Inflammatory macrophage treated with lipopolysaccharide for 1 hour (primary cell): ENCODE results near the gene MCCD1.
"Not testable (repeated sequence)": the region's sequence is repeated elsewhere in the genome, so short reads cannot be mapped to it uniquely, and the experiment has no call there.

ENCODE experiments used
- DNase-seq, 2 donors: peaks; one replicate each; pipeline ENCODE4 v3.0.0-alpha.2; 2020 to 2022

The MCCD1 gene, protein sequence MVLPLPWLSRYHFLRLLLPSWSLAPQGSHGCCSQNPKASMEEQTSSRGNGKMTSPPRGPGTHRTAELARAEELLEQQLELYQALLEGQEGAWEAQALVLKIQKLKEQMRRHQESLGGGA

DNA sequence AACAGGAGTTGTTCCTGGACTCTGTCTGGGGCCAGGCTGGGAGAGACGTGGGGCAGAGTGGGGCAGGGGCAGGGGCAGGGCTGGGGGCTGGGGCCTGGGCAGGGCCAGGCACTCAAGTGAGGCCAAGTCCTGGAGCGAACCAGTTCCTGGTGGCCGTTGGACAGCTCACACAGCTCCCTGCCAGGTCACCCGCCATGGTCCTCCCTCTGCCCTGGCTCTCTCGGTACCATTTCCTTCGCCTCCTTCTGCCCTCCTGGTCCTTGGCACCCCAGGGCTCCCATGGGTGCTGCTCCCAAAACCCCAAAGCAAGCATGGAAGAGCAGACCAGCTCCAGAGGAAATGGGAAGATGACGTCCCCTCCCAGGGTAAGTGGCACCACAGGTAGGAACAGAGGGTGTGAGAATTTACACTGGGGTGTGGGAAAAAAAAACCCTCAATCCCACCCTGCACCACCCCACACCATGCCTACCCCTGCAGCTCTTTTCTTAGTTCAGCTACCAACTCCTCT is at the start of gene MCCD1:
TSS of gene MCCD1 (plus strand) at position 142 of the 508 bp plus-strand sequence. CDS start at position 195, 53 bp downstream.
- no peak for DNase-seq

GRCh38 chr6:31479151-31479932 is 49.4 kb upstream of the MCCD1 start:
- no peak for DNase-seq

GRCh38 chr6:31479933-31480535 is 48.7 kb upstream of the MCCD1 start:
- DNase-seq: no peak

DNA sequence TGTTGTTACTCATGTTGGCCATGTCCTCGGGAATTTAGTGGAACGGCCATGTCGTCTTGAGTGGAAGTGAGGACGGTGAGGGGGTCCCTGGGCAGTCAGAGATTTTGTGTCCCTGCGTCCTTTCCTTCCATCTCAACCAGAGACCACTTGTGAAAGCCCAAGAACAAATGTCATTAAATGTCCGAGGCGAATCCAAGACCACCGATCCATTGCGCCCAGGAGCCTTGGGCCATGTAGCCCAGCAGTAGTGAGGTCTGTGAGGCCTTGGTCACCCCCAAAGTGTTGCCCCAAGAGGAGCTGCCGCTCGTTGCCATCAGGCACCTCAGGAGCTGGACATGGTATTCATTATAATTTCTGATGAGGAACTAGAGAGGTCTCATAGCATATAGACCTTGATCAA is 48.2 kb upstream of the MCCD1 start:
- no peak for DNase-seq

DNA sequence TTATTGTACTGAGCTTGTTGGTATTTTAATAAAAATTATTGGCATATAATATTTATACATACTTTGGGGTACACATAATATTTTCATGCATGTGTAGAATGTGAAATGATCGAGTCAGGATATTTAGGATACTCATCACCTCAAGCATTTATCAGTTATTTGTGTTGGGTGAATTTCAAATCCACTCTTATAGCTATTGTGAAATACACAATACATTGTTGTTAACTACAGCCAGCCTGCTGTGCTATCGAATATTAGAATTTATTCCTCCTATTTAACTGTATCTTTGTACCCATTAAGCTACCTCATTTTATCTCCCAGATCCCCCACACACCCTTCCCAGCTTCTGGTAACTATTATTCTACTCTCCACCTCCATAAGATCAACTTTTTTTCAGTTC is 45.4 kb upstream of the MCCD1 start:
- DNase-seq: no peak

DNA sequence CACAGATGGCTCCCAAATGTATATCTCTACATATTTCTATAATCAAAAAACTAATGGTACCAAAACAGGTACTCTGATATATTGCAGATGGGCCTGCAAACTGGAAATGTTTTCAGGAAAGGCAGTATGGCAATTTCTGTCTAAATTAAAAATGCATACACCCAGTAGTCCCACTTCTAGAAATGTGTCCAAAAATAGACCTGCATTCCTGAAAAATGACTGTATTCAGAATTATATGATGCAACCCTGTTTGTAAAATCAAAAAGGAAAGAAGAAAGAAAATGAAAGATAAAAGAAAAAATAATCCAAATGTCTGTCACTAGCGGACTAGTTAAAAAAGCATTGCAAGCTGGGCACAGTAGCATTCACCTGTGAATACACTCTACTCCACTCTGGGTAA is 43.7 kb upstream of the MCCD1 start:
- DNase-seq: no peak

GRCh38 chr6:31486065-31486837 is 42.5 kb upstream of the MCCD1 start:
- DNase-seq: not testable (repeated sequence)

- not testable (repeated sequence) for DNase-seq
These were observed 41.1 kb upstream of the MCCD1 start for GRCh38 chr6:31487674-31488073.

DNA sequence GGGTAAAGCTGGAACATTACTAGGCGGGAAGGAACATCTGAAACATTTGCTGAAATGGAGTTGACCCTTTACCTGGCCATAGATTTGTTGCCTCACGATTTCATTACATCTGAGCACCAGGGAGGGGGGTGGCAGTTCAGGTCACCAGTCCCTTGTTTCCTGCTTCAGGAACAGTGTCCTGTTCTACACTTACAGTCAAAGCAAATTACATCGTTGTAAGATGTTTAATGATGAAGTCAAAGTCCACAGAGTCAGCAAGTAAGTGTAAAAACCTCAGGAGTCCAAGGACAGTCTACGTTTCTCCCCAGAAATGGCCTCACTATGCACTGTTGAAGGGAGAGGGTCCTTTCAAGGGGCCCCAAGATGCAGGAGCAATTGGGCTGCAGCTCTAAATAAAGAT is 39.7 kb upstream of the MCCD1 start:
- DNase-seq: no peak

DNA sequence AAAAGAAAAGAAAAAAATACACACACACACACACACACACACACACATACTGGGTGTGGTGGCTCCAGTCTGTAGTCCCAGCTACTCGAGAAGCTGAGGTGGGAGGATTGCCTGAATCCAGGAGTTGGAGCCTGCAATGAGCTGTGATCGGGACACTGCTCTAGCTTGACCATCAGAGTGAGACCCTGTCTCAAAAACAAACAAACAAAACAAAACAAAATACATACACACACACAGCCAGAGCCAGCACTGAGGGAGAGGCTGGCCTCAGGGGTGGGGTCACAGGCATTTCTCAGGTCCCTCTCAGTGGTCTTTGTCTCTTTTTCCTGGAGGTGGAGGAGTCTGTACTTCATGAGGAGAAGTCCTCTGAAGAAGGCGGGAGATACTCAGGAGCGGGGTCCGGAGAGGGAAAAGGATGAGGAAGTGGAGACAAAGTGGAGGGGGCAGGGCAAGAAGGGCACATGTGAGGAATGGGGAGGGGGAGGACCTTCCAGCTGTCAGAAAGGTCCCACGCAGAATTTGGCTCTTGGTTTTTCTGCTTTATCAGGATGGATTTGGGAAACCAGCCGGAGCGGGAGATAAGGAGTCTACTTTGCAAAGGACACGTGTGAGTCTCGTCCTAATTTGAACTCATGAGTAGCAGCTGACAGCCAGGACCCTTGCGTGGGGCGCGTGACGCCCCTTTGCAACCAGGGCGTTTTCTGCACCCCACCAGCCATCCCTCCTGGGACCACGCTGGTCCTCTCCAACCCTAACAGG is 38.5 kb upstream of the MCCD1 start:
- no peak for DNase-seq

DNA sequence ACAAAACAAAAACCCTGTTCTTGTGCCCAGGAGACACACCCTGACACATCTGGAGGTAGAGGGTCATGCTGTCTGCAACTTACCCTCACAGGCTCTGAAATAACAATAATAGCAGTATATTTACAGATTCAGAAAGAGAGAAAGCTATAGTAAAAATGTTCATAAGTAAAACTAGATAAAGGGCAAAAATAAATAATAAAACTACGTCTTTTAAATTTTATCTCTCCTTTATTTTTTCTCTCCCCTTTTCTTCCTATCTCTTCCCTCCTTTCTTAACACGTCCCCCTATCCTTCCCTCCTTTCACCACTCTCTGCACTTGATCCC is 35.2 kb upstream of the MCCD1 start:
- DNase-seq: not testable (repeated sequence)

DNA sequence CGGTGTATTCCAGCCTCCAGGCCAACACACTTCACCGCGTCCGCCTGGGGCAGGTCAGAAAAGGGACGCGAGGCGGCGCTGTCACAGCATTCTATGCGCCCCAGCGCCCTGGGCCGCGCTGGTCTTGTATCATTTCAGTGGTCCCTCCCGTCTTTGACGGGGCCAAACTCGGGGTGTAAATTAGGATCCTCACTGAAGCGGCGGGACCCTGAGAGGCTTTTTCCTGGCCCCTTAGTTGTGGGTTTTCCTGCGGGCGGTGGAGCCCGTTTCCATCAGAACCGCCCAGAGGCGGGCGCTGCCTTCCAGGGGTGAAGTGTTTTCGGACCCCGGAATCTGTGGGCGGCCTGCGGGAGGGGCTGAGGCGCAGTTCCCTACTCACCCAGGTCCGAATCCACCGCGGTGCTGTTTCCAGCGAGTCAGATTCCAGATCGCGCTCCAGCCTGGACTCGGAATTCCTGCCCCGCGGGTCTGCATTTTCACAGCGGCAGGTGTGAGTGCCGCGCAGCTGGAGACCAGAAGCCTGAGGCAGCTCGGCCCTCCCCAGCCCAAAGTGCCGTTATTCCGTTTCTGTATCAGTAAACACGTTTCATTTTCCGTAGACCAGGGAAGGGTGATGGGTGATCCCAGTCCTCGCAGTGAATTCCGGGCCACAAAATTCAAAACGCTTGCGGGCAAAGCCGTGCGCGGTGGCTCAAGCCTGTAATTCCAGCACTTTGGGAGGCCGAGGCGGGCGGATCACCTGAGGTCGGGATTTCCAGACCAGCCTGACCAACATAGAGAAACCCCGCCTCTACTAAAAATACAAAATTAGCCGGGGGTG is 34.7 kb upstream of the MCCD1 start:
- peak; percentile 66 to 89 for DNase-seq

GRCh38 chr6:31495580-31495979 is 33.2 kb upstream of the MCCD1 start:
- DNase-seq: peak in 1 of 2 donors; percentile 22

DNA sequence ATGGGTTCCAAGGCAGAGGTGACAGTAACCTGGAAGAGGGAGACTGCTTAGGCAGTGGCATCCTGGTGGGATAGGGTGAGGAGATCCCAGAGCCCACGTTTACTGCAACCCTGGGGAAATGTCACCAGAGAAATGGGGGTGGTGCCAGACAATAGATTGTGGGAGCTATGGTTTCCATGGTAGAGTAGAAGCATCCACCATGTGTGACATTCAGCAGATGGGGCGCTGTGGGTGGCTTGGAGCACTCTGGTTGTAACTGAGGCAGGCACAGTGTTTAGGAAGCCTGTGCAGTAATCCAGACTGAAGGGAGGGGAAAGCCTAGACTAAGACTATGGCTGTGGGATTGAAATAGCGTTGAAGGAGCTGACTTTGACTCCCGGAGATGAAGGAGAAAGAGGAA is 31.9 kb upstream of the MCCD1 start:
- not testable (repeated sequence) for DNase-seq

GRCh38 chr6:31497531-31498476 is 31.0 kb upstream of the MCCD1 start, which contains the start of gene MICB:
MICB (plus strand) TSS chr6:31498145; CDS start chr6:31498194, 49 bp downstream.
- DNase-seq: peak; percentile 72 to 76

GRCh38 chr6:31498748-31499147 is 30.0 kb upstream of the MCCD1 start:
- DNase-seq: peak in 1 of 2 donors; percentile 8

DNA sequence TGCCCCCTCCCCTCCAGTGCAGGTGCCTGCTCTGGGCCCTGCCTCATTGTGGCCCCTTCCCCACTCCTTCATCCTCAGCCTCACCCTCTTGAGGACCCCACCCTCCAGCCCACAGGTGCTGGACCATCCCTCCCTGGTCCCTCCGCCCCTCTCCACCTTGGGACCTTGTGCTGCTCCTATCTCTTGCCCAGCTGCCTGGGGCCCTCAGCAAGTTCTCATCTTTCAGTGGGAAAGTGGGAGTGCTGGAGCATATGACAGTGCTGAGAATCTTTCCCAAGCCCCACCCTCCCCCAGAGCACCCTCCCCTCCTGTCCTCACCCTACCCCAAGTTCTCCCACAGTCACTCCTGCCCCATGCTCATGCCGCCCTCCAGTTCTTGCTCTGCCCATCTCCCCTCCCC is 29.1 kb upstream of the MCCD1 start:
- not testable (repeated sequence) for DNase-seq

GRCh38 chr6:31502586-31502985 is 26.2 kb upstream of the MCCD1 start:
- DNase-seq: peak; percentile 53 to 56

GRCh38 chr6:31509036-31509435 is 19.7 kb upstream of the MCCD1 start:
- DNase-seq: not testable (repeated sequence)

GRCh38 chr6:31510007-31510406 is 18.8 kb upstream of the MCCD1 start:
- DNase-seq: no peak
